Fibroblast of villous mesenchyme (primary cell): ENCODE results near the gene DNAH7. TPM values are rescaled to one million over a fixed set of nuclear protein-coding genes. Genes with fewer than 3 reads are reported as not detected.
"Not testable (repeated sequence)": the region's sequence is repeated elsewhere in the genome, so short reads cannot be mapped to it uniquely, and the experiment has no call there.

Experiments used
- DNase-seq: peaks from one replicate; pipeline ENCODE4 v3.0.0-alpha.2; 2010; ENCODE audit warnings: low read depth
- H3K4me3 ChIP-seq: 2 replicates; pipeline ENCODE4 v1.5.1; 2011; ENCODE audit warnings: low read depth, mild to moderate bottlenecking, low read length
- total RNA-seq: library from RNA; depleted of rRNA; stranded (reverse); fragments of >200 nt; gene quantifications from 2 replicates; pipeline ENCODE4 v1.2.3, GENCODE V29; 2012
- TF ChIP-seq, protein P1 (sequence below): IDR thresholded peaks from 2 replicates; pipeline ENCODE4 v1.5.1; 2012; ENCODE audit warnings: low read depth, mild to moderate bottlenecking, low read length; ENCODE audit not compliant: insufficient read depth

The DNAH7 gene
- total RNA-seq, 1 donor, result under 0.01 TPM

DNA sequence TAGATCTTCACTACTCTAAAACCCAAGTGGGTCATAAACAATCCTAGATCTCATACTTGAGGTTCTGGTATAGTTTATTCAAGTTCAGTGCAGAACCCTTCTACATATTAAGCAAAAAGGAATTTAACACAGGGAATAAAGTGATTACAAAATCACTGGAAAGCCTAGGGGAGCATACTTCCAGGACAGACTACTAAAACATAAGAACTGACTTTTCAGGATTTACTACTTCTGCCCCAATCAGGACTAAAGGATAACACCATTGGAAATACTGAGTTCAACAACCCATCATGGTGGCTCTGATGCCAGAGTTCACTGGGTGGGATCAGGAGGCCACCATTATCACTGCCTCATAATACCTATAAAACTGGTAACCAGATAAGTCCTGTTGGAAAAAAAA is 123.6 kb downstream of the DNAH7 start:
- H3K4me3 ChIP-seq, result no peak overlapping the region
- no peak for DNase-seq
- TF ChIP-seq, protein P1, sequence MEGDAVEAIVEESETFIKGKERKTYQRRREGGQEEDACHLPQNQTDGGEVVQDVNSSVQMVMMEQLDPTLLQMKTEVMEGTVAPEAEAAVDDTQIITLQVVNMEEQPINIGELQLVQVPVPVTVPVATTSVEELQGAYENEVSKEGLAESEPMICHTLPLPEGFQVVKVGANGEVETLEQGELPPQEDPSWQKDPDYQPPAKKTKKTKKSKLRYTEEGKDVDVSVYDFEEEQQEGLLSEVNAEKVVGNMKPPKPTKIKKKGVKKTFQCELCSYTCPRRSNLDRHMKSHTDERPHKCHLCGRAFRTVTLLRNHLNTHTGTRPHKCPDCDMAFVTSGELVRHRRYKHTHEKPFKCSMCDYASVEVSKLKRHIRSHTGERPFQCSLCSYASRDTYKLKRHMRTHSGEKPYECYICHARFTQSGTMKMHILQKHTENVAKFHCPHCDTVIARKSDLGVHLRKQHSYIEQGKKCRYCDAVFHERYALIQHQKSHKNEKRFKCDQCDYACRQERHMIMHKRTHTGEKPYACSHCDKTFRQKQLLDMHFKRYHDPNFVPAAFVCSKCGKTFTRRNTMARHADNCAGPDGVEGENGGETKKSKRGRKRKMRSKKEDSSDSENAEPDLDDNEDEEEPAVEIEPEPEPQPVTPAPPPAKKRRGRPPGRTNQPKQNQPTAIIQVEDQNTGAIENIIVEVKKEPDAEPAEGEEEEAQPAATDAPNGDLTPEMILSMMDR, result no peak

DNA sequence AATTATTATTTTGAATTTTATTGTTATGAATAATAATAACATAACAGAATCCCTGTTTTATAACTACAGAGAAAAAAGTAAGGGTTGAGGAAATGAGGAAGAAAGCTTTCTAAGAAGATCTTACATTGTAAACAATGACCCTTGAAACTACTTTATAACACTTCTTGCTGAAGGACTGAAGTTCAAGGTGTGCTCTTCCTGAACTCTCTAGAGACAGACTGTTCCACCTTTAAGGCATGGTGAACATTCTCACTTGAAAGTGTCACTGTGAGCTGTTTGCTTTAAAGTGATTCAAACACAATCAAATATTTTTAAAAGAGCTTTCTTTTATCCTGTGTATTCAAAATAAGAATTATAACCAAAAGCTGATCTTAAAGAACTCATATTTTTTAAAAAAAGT is 131.5 kb downstream of the DNAH7 start:
- DNase-seq, result no peak
- H3K4me3 ChIP-seq, result no peak overlapping the region
- TF ChIP-seq, protein P1, result no peak

DNA sequence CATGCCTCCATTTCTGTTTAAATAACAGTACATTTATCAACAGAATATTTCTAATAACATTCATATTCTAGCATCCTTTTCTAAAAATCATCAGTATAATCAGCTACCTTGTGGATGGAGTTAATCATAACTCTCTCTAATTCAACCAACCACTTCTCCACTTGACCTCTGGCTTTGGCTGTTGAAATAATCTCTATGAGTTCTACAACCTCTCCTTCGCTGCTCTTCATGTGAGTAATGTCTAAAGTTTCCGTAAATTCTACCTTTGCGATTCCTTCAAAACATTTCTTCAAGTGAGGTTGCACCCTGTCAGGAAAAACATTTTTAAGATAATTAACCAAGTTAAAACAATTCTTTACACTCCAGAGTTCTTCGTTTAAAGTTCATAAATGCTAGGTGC is 134.2 kb downstream of the DNAH7 start:
- DNase-seq, result no peak
- TF ChIP-seq, protein P1, result no peak
- no peak overlapping the region for H3K4me3 ChIP-seq

DNA sequence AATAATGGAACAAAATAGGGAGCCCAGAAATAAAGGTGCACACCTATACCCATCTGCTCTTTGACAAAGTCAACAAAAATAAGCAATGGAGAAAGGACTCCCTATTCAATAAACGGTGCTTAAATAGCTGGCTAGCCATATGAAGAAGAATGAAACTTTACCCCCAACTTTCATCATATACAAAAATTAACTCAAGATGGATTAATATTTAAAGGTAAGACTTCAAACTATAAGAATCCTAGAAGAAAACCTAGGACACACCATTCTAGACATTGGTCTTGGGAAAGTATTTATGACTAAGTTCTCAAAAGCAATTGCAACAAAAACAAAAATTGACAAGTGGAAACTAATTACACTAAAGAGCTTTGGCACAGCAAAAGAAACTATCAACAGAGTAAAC is 139.1 kb downstream of the DNAH7 start:
- H3K4me3 ChIP-seq, result no peak overlapping the region
- TF ChIP-seq, protein P1, result no peak
- no peak for DNase-seq

DNA sequence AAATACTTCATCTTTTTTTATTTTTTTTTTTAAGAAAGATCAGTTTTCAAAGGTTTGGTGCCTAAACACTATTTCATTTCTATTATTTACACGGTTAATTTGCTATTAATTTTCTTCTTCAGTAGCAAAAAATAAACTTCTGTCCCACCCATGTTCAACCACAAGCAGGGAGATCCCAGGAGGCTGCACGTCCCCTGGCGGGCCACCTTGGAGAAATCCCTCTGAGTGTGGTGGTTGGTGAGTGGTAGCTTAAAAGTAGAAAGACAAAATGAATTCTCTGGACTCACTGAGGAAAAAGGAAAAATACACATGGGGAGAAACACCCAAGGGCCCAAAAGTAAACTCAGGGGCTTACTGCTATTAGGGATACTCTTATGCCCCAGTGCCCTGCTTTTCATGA is 143.5 kb downstream of the DNAH7 start:
- no peak for DNase-seq
- no peak overlapping the region for H3K4me3 ChIP-seq
- TF ChIP-seq, protein P1, result no peak

DNA sequence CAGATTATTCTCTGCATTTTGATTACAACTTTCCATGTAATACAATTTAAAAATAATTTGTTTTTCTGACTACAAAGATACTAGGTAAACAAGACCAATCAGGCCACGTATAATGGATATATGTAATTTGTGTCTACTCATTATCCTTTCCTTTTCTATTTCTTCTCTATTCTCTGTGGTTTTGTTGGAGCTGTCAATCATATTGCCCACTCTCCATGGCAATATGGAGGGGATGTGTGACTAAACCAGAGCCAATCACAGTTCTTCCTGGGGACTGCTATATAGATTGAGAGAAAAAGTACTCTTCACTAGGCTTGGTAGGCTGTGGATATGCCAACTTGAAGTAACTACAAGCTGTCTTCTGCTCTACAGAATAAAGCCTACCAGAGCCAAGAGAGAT is 144.7 kb downstream of the DNAH7 start:
- no peak overlapping the region for H3K4me3 ChIP-seq
- no peak for DNase-seq
- TF ChIP-seq, protein P1, result no peak

DNA sequence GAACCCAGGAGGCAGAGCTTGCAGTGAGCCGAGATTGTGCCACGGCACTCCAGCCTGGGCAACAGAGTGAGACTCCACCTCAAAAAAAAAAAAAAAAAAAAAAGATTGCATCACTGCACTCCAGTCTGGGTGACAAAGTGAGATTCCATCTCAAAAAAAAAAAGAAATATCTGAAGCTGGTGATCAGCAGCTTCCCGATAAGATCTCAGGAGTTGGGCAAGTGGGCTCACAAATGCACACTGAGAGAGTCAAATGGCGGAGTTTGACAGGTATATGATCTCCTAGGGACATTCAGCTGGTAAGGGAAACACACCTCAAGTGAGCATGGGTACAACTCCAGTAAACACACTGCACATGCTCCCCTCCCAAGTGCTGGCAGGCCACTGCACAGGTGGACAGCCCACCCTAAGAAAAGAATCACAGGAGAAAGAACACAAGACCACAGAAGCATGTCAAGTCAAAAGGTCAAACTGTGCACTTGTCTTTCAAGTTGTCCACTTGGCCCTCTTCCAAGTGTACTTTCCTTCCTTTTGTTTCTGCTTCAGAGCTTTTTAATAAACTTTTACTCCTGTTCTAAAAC is 151.5 kb downstream of the DNAH7 start:
- DNase-seq, H3K4me3 ChIP-seq: not testable (repeated sequence)
